IPS-NIHi11 (cell line): ENCODE results near the gene P2RY14.
"Not testable (repeated sequence)": the region's sequence is repeated elsewhere in the genome, so short reads cannot be mapped to it uniquely, and the experiment has no call there.

ENCODE experiments used
- DNase-seq: peaks from one replicate; pipeline ENCODE4 v3.0.0; 2012; ENCODE audit warnings: mixed read lengths, low spot score

P2RY14 gene

GRCh38 chr3:151259664-151260063 lies 18.7 kb downstream of the P2RY14 start:
- no peak for DNase-seq

- no peak for DNase-seq
Measured at GRCh38 chr3:151256749-151257148, 21.6 kb downstream of the P2RY14 start.

- DNase-seq = no peak
Measured at GRCh38 chr3:151248772-151249337, 29.5 kb downstream of the P2RY14 start.

GRCh38 chr3:151242006-151242405 lies 36.3 kb downstream of the P2RY14 start:
- DNase-seq = not testable (repeated sequence)

GRCh38 chr3:151236736-151237135 lies 41.6 kb downstream of the P2RY14 start:
- DNase-seq = no peak

GRCh38 chr3:151236316-151236715 lies 42.0 kb downstream of the P2RY14 start:
- no peak for DNase-seq

GRCh38 chr3:151234825-151235224 lies 43.5 kb downstream of the P2RY14 start:
- DNase-seq = no peak

GRCh38 chr3:151232991-151233390 lies 45.4 kb downstream of the P2RY14 start:
- no peak for DNase-seq

GRCh38 chr3:151232403-151232802 lies 45.9 kb downstream of the P2RY14 start:
- not testable (repeated sequence) for DNase-seq

GRCh38 chr3:151230646-151231045 lies 47.7 kb downstream of the P2RY14 start:
- DNase-seq = no peak

- DNase-seq = no peak
Measured at GRCh38 chr3:151228666-151229040, 49.7 kb downstream of the P2RY14 start.

- peak; percentile 85 for DNase-seq
Measured at GRCh38 chr3:151227807-151228665, 50.3 kb downstream of the P2RY14 start.

GRCh38 chr3:151227266-151227806 lies 51.0 kb downstream of the P2RY14 start:
- DNase-seq = no peak

GRCh38 chr3:151226825-151227224 lies 51.5 kb downstream of the P2RY14 start:
- DNase-seq = no peak

- DNase-seq = no peak
Measured at GRCh38 chr3:151226088-151226563, 52.2 kb downstream of the P2RY14 start.

GRCh38 chr3:151225040-151225975 lies 53.0 kb downstream of the P2RY14 start:
- no peak for DNase-seq

- DNase-seq = no peak
Measured at GRCh38 chr3:151224268-151224866, 54.0 kb downstream of the P2RY14 start.

GRCh38 chr3:151219056-151219455 lies 59.3 kb downstream of the P2RY14 start:
- no peak for DNase-seq

GRCh38 chr3:151218136-151218535 lies 60.2 kb downstream of the P2RY14 start:
- DNase-seq = no peak

- no peak for DNase-seq
Measured at GRCh38 chr3:151216641-151217607, 61.4 kb downstream of the P2RY14 start.
